HUES64 (cell line): ENCODE measurements around the gene FAAP20.

ENCODE experiments used
- H3K27ac ChIP-seq: 2 replicates; pipeline ENCODE4 v1.7.0; 2013; ENCODE audit warnings: low read depth, low read length, inconsistent platforms
- H3K27me3 ChIP-seq: 2 replicates; pipeline ENCODE4 v1.6.1; 2013; ENCODE audit warnings: mild to moderate bottlenecking, low read length; ENCODE audit not compliant: insufficient read depth
- H3K36me3 ChIP-seq: 2 replicates; pipeline ENCODE4 v1.6.1; 2013; ENCODE audit warnings: mild to moderate bottlenecking, low read length; ENCODE audit not compliant: insufficient read depth
- H3K4me1 ChIP-seq: 2 replicates; pipeline ENCODE4 v1.6.1; 2013; ENCODE audit warnings: mild to moderate bottlenecking, low read length, moderate library complexity; ENCODE audit not compliant: insufficient read depth
- H3K4me3 ChIP-seq: 2 replicates; pipeline ENCODE4 v1.5.1; 2013; ENCODE audit warnings: mild to moderate bottlenecking, low read length, moderate library complexity
- H3K9ac ChIP-seq: 2 replicates; pipeline ENCODE4 v1.6.1; 2013; ENCODE audit warnings: mild to moderate bottlenecking, low read depth, low read length
- H3K9me3 ChIP-seq: 2 replicates; pipeline ENCODE4 v1.6.1; 2013; ENCODE audit warnings: low read depth, low read length; ENCODE audit not compliant: insufficient read depth
- WGBS: fragments of 150-250, 120-280 bp; methylation state at CpG from one replicate; pipeline ENCODE4 v1.1.7; 2013; ENCODE audit warnings: missing lambda C conversion rate; 5-methylcytosine and 5-hydroxymethylcytosine counted together

The FAAP20 gene

GRCh38 chr1:2199042-2199810, 4.7 kb upstream of the FAAP20 start:
- no peak overlapping the region for H3K27ac ChIP-seq
- peak overlapping the region; percentile 47 for H3K4me3 ChIP-seq

GRCh38 chr1:2198571-2198970, 4.0 kb upstream of the FAAP20 start:
- Histone ChIP-seq H3K4me1 (no peaks in the 10 kb centered on the region; the same call in 1 of the 2 replicates), H3K27ac (no peak overlapping the region), H3K9me3 (no peaks in the 10 kb centered on the region), H3K36me3 (no peaks in the 10 kb centered on the region), H3K9ac (no peak overlapping the region), H3K27me3 (no peaks in the 10 kb centered on the region), H3K4me3 (no peak overlapping the region)
- 96% methylated on average over 11 of the region's 11 CpGs for WGBS

More at GRCh38 chr1:2199042-2199810, 4.7 kb upstream of the FAAP20 start:
- H3K27me3 ChIP-seq = no peaks in the 10 kb centered on the region
- H3K9ac ChIP-seq = no peak overlapping the region
- no peaks in the 10 kb centered on the region for H3K9me3 ChIP-seq
- no peaks in the 10 kb centered on the region for H3K36me3 ChIP-seq
- WGBS = 34% methylated on average over 24 of the region's 24 CpGs
- no peaks in the 10 kb centered on the region for H3K4me1 ChIP-seq

- Histone ChIP-seq H3K27ac (no peak overlapping the region), H3K9ac (no peak overlapping the region), H3K4me1 (peaks cover 3% of the 10 kb centered on the region; the same call in 1 of the 2 replicates)
These were observed 3.2 kb upstream of the FAAP20 start for GRCh38 chr1:2197707-2198165.

GRCh38 chr1:2196901-2197638, 2.5 kb upstream of the FAAP20 start:
- no peak overlapping the region for H3K9ac ChIP-seq
- peaks cover 3% of the 10 kb centered on the region; the same call in 1 of the 2 replicates for H3K4me1 ChIP-seq
- H3K27ac ChIP-seq = no peak overlapping the region
- H3K27me3 ChIP-seq = no peaks in the 10 kb centered on the region
- H3K9me3 ChIP-seq = no peaks in the 10 kb centered on the region
- H3K36me3 ChIP-seq = 0 out of 2 replicates have a peak, but pooled peaks cover 6% of the 10 kb centered on the region
- H3K4me3 ChIP-seq = no peak overlapping the region
- WGBS = 89% methylated on average over 17 of the region's 17 CpGs

More at GRCh38 chr1:2197707-2198165, 3.2 kb upstream of the FAAP20 start:
- no peaks in the 10 kb centered on the region for H3K36me3 ChIP-seq
- no peaks in the 10 kb centered on the region for H3K9me3 ChIP-seq
- no peak overlapping the region for H3K4me3 ChIP-seq
- WGBS = 92% methylated on average over 10 of the region's 10 CpGs
- H3K27me3 ChIP-seq = no peaks in the 10 kb centered on the region

- Histone ChIP-seq H3K9ac (0 out of 2 replicates have a peak overlapping the region, but pooled peaks have one; percentile 22), H3K4me1 (peaks cover 3% of the 10 kb centered on the region; the same call in 1 of the 2 replicates), H3K27ac (no peak overlapping the region), H3K36me3 (0 out of 2 replicates have a peak, but pooled peaks cover 8% of the 10 kb centered on the region), H3K4me3 (no peak overlapping the region), H3K9me3 (no peaks in the 10 kb centered on the region), H3K27me3 (no peaks in the 10 kb centered on the region)
- 87% methylated on average over 11 of the region's 11 CpGs for WGBS
These were observed 1.2 kb upstream of the FAAP20 start for GRCh38 chr1:2195785-2196184.

- 4% methylated on average over 35 of the region's 35 CpGs for WGBS
These were observed 514 bp upstream of the FAAP20 start for GRCh38 chr1:2194898-2195673.

GRCh38 chr1:2193514-2194281, 874 bp downstream of the FAAP20 start:
- WGBS = 66% methylated on average over 44 of the region's 44 CpGs
- H3K4me3 ChIP-seq = peak overlapping the region; percentile 70
- H3K27me3 ChIP-seq = no peaks in the 10 kb centered on the region
- H3K9ac ChIP-seq = peak overlapping the region; percentile 73
- peaks cover 6% of the 10 kb centered on the region; the same call in 1 of the 2 replicates for H3K4me1 ChIP-seq
- H3K36me3 ChIP-seq = 0 out of 2 replicates have a peak, but pooled peaks cover 8% of the 10 kb centered on the region
- peak overlapping the region; percentile 71 for H3K27ac ChIP-seq
- H3K9me3 ChIP-seq = no peaks in the 10 kb centered on the region

More at GRCh38 chr1:2194898-2195673, 514 bp upstream of the FAAP20 start:
- no peaks in the 10 kb centered on the region for H3K9me3 ChIP-seq
- H3K27ac ChIP-seq = peak overlapping the region; percentile 91
- peak overlapping the region; percentile 35 for H3K9ac ChIP-seq
- 0 out of 2 replicates have a peak, but pooled peaks cover 8% of the 10 kb centered on the region for H3K36me3 ChIP-seq
- no peaks in the 10 kb centered on the region for H3K27me3 ChIP-seq
- peaks cover 3% of the 10 kb centered on the region; the same call in 1 of the 2 replicates for H3K4me1 ChIP-seq
- peak overlapping the region; percentile 70 for H3K4me3 ChIP-seq

GRCh38 chr1:2192031-2192995, 2.3 kb downstream of the FAAP20 start:
- Histone ChIP-seq H3K36me3 (peaks cover 8% of the 10 kb centered on the region; the same call in 1 of the 2 replicates), H3K9me3 (no peaks in the 10 kb centered on the region), H3K4me1 (peaks cover 6% of the 10 kb centered on the region; the same call in 1 of the 2 replicates), H3K9ac (no peak overlapping the region), H3K4me3 (no peak overlapping the region), H3K27me3 (no peaks in the 10 kb centered on the region), H3K27ac (no peak overlapping the region)
- 93% methylated on average over 30 of the region's 30 CpGs for WGBS

- WGBS = 92% methylated on average over 19 of the region's 19 CpGs
- Histone ChIP-seq H3K9me3 (no peaks in the 10 kb centered on the region), H3K9ac (no peak overlapping the region), H3K27ac (no peak overlapping the region), H3K36me3 (peaks cover 11% of the 10 kb centered on the region), H3K27me3 (no peaks in the 10 kb centered on the region), H3K4me1 (peaks cover 6% of the 10 kb centered on the region; the same call in 1 of the 2 replicates), H3K4me3 (no peak overlapping the region)
These were observed 4.0 kb downstream of the FAAP20 start for GRCh38 chr1:2190491-2190976.
